Fibroblast of lung (primary cell): ENCODE results near the gene THUMPD1.
A peak's percentile ranks its signal among the peaks of the same experiment; 100 is the strongest.

Source experiments
- CTCF ChIP-seq, 2 donors: IDR thresholded peaks in 1 of 2; conservative IDR thresholded peaks in 1 of 2; 1 replicate in 1 of 2; 2 replicates in 1 of 2; pipeline ENCODE4 v1.5.1; 2011 to 2012; ENCODE audit warnings: low read length in 2 of 2, control low read depth in 1 of 2, inconsistent platforms in 1 of 2, low read depth in 1 of 2, mild to moderate bottlenecking in 1 of 2
- EZH2 ChIP-seq: IDR thresholded peaks from 2 replicates; pipeline ENCODE4 v1.5.1; 2012; ENCODE audit warnings: low read length, control low read depth, mild to moderate bottlenecking; ENCODE audit errors: missing control alignments

- TF ChIP-seq CTCF (conservative IDR thresholded peaks at IDR 0.05 in 1 of 2, IDR thresholded peaks at IDR 0.05 in 1 of 2; ENCODE audit: low read depth in 1 of 2, low read length in 2 of 2) (peak in 1 of 2 donors; percentile 30), EZH2 (no peak)
Observed at GRCh38 chr16:20741554-20742285, at the start of gene THUMPD1.
